Measurements from ENCODE around the gene ZNF217.
"Not testable (repeated sequence)": the region's sequence is repeated elsewhere in the genome, so short reads cannot be mapped to it uniquely, and the experiment has no call there.

Gene ZNF217

GRCh38 chr20:53539516-53539915 lies 54.1 kb downstream of the ZNF217 start:
- Mint-ChIP-seq H3K27ac (no peak overlapping the region), H3K4me3 (no peak overlapping the region), H3K27me3 (no peaks in the 10 kb centered on the region), H3K36me3 (no peaks in the 10 kb centered on the region), H3K4me1 (no peaks in the 10 kb centered on the region), H3K9me3 (peaks cover 0 to 2% of the 10 kb centered on the region in 2 donors)
- ATAC-seq (replicated peaks) (no peak), DNase-seq (no peak)

GRCh38 chr20:53536382-53536781 lies 57.3 kb downstream of the ZNF217 start:
- H3K27ac Mint-ChIP-seq; H3K36me3 Mint-ChIP-seq; ATAC-seq (replicated peaks); H3K4me1 Mint-ChIP-seq; H3K27me3 Mint-ChIP-seq; H3K9me3 Mint-ChIP-seq; H3K4me3 Mint-ChIP-seq; DNase-seq: not testable (repeated sequence)

GRCh38 chr20:53535878-53536277 lies 57.8 kb downstream of the ZNF217 start:
- Mint-ChIP-seq H3K4me3 (no peak overlapping the region), H3K27me3 (peaks cover 3 to 5% of the 10 kb centered on the region in 2 donors), H3K36me3 (peaks cover 0 to 3% of the 10 kb centered on the region in 2 donors), H3K27ac (no peak overlapping the region), H3K9me3 (no peaks in the 10 kb centered on the region), H3K4me1 (peaks cover 0 to 1% of the 10 kb centered on the region in 2 donors)
- DNase-seq (no peak), ATAC-seq (replicated peaks) (no peak)

DNA sequence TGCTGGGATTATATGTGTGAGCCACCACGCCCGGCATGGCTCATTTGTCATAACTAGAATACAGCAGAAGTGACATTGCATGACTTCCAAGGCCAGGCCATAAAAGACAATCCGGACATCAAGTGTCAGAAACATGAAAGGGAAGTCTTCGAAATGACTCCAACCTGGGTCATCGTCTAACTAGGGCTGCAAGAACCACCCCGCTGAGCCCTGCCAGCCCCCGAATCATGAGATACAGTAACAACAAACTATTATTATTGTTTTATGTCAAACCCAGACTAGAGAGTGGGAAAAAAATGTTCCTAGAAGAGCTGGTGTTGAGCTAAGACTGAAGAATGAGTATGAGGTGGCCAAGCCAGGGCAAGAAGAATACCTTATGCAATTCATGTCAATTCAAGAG lies 59.6 kb downstream of the ZNF217 start:
- peak overlapping the region; percentile 53 for H3K27ac Mint-ChIP-seq

GRCh38 chr20:53533500-53533899 lies 60.1 kb downstream of the ZNF217 start:
- no peak overlapping the region for H3K4me3 Mint-ChIP-seq
- ATAC-seq (replicated peaks), result no peak
- peaks cover 5 to 7% of the 10 kb centered on the region in 2 donors for H3K27me3 Mint-ChIP-seq
- H3K27ac Mint-ChIP-seq, result peak overlapping the region; percentile 53
- peaks cover 0 to 2% of the 10 kb centered on the region in 2 donors for H3K9me3 Mint-ChIP-seq
- DNase-seq, result no peak
- H3K36me3 Mint-ChIP-seq, result peaks cover 3 to 4% of the 10 kb centered on the region in 2 donors
- peaks cover 0 to 1% of the 10 kb centered on the region in 2 donors for H3K4me1 Mint-ChIP-seq

More for the DNA sequence above, 59.6 kb downstream of the ZNF217 start:
- ATAC-seq (replicated peaks) (no peak), DNase-seq (no peak)
- Mint-ChIP-seq H3K4me3 (no peak overlapping the region), H3K9me3 (peaks cover 0 to 2% of the 10 kb centered on the region in 2 donors), H3K27me3 (peaks cover 5 to 7% of the 10 kb centered on the region in 2 donors), H3K36me3 (peaks cover 3 to 4% of the 10 kb centered on the region in 2 donors), H3K4me1 (peaks cover 0 to 1% of the 10 kb centered on the region in 2 donors)

DNA sequence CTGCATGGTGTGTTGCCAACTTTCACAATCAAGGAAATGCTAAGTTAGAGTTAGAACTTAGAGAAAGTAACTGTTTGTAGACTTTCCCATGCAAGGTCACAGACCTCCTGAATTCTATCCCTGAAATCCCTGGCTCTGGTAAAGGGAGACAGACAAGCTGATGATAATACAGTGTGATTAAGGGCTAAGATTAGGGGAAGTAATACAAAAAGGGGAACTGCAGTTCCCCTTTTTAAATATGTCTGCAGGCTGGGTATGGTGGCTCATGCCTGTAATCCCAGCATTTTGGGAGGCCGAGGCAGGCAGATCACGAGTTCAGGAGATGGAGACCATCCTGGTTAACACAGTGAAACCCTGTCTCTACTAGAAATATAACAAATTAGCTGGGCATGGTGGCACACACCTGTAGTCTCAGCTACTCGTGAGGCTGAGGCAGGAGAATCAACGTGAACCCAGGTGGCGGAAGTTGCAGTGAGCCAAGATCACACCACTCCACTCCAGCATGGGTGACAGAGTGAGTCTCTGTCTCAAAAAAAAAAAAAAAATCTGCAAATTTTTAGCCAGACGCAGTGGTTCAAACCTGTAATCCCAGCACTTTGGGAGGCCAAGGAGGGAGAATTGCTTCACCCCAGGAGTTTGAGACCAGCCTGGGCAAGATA lies 60.9 kb downstream of the ZNF217 start:
- H3K27ac Mint-ChIP-seq, result peak overlapping the region; percentile 62
- ATAC-seq (replicated peaks), result peak; percentile 51 to 66
- not testable (repeated sequence) for DNase-seq, H3K4me1 Mint-ChIP-seq, H3K27me3 Mint-ChIP-seq, H3K36me3 Mint-ChIP-seq, H3K9me3 Mint-ChIP-seq
- H3K4me3 Mint-ChIP-seq, result peak overlapping the region in 1 of 2 donors; percentile 32

DNA sequence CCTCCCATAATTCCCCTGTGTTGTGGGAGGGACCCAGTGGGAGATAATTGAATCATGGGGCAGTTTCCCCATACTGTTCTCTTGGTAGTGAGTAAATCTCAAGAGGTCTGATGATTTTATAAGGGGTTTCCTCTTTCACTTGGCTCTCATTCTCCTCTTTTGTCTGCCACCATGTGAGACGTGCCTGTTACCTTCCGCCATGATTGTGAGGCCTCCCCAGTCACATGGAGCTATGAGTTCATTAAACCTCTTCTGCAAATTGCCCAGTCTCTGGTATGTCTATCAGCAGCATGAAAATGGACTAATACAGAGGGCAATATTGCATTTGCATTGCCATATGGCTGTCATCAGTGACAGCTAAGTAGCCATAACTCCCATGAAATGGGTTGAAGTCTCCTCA lies 63.2 kb downstream of the ZNF217 start:
- Mint-ChIP-seq H3K36me3 (peaks cover 3 to 4% of the 10 kb centered on the region in 2 donors), H3K4me1 (peaks cover 0 to 1% of the 10 kb centered on the region in 2 donors), H3K9me3 (peaks cover 0 to 2% of the 10 kb centered on the region in 2 donors), H3K4me3 (no peak overlapping the region), H3K27ac (no peak overlapping the region), H3K27me3 (peaks cover 9 to 13% of the 10 kb centered on the region in 2 donors)
- no peak for DNase-seq
- no peak for ATAC-seq (replicated peaks)

- Mint-ChIP-seq H3K27ac (no peak overlapping the region), H3K27me3 (peaks cover 9 to 13% of the 10 kb centered on the region in 2 donors), H3K9me3 (peaks cover 0 to 2% of the 10 kb centered on the region in 2 donors), H3K36me3 (peaks cover 3 to 4% of the 10 kb centered on the region in 2 donors), H3K4me3 (no peak overlapping the region), H3K4me1 (peaks cover 0 to 1% of the 10 kb centered on the region in 2 donors)
- no peak for DNase-seq
- ATAC-seq (replicated peaks), result no peak
These were observed 64.0 kb downstream of the ZNF217 start for GRCh38 chr20:53529658-53530057.

- H3K4me1 Mint-ChIP-seq, result no peaks in the 10 kb centered on the region
- H3K9me3 Mint-ChIP-seq, result peaks cover 0 to 2% of the 10 kb centered on the region in 2 donors
- no peak overlapping the region for H3K4me3 Mint-ChIP-seq
- ATAC-seq (replicated peaks) (no peak), DNase-seq (no peak)
- H3K27me3 Mint-ChIP-seq, result peaks cover 4 to 10% of the 10 kb centered on the region in 2 donors
- H3K36me3 Mint-ChIP-seq, result peaks cover 0 to 4% of the 10 kb centered on the region in 2 donors
- H3K27ac Mint-ChIP-seq, result no peak overlapping the region
These were observed 66.4 kb downstream of the ZNF217 start for GRCh38 chr20:53527196-53527595.

DNA sequence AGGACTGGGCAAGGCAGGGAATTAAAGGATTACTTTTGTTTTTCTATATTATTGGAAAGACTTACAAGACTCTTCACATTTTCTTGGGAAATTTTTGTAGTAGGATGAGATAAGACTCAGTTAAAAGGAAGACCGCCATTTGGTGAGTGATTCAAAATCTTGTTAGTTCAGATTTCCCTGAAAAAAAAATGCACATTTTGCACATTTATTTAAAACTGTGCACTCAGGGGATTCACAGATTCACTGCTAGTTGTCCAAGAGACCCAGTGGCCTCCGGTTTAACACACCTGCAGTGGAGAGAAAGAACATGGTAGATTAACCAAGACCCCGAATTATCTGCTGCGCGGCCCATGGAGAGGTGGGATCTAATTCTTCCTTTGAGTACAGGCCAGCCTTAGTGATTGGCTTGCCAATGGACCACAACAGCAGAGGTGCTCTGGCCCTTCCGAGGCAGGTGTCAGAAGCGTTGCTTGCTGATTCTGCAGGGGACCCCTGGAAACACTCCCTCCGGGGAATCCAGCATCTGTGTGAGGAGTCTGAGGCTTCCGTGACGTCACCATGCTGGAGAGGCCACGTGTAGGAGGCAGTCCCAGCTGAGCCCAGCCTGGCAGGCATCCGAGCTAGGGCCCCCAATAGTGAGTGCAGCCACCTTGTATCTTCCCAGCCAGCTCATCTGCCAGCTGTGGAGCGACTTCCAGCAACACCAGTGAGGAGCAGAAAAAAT lies 68.9 kb downstream of the ZNF217 start:
- Mint-ChIP-seq H3K4me1 (no peaks in the 10 kb centered on the region), H3K4me3 (no peak overlapping the region), H3K27ac (no peak overlapping the region), H3K9me3 (no peaks in the 10 kb centered on the region), H3K36me3 (no peaks in the 10 kb centered on the region), H3K27me3 (peaks cover 4 to 9% of the 10 kb centered on the region in 2 donors)
- DNase-seq (no peak), ATAC-seq (replicated peaks) (no peak)

- not testable (repeated sequence) for H3K36me3 Mint-ChIP-seq; DNase-seq; H3K27ac Mint-ChIP-seq; H3K4me3 Mint-ChIP-seq; ATAC-seq (replicated peaks); H3K4me1 Mint-ChIP-seq; H3K27me3 Mint-ChIP-seq; H3K9me3 Mint-ChIP-seq
These were observed 70.0 kb downstream of the ZNF217 start for GRCh38 chr20:53523615-53524014.

GRCh38 chr20:53522696-53523095 lies 70.9 kb downstream of the ZNF217 start:
- H3K27ac Mint-ChIP-seq, result no peak overlapping the region
- H3K9me3 Mint-ChIP-seq, result no peaks in the 10 kb centered on the region
- peaks cover 4 to 9% of the 10 kb centered on the region in 2 donors for H3K27me3 Mint-ChIP-seq
- no peaks in the 10 kb centered on the region for H3K4me1 Mint-ChIP-seq
- DNase-seq (no peak), ATAC-seq (replicated peaks) (no peak)
- H3K4me3 Mint-ChIP-seq, result no peak overlapping the region
- H3K36me3 Mint-ChIP-seq, result no peaks in the 10 kb centered on the region

DNA sequence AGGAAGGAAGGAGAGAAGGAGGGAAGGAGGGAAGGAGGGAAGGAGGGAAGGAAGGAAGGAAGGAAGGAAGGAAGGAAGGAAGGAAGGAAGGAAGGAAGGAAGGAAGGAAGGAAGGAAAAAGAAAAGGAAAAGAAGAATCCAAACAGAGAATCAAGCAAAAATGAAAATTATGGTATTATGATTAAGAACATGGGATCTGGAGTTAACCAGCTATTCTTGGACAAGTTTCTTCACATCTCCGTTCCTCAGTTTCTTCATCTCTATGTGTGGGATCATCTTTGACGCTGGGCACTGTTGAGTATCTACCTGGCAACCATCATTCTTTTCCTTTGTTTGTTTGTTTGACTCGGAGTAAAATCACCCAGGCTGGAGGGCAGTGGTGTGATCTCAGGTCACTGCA lies 71.6 kb downstream of the ZNF217 start:
- DNase-seq, result no peak
- Mint-ChIP-seq H3K4me1 (no peaks in the 10 kb centered on the region), H3K27ac (no peak overlapping the region), H3K4me3 (no peak overlapping the region), H3K9me3 (no peaks in the 10 kb centered on the region), H3K36me3 (no peaks in the 10 kb centered on the region), H3K27me3 (peaks cover 4% of the 10 kb centered on the region in 2 donors)
- no peak for ATAC-seq (replicated peaks)

DNA sequence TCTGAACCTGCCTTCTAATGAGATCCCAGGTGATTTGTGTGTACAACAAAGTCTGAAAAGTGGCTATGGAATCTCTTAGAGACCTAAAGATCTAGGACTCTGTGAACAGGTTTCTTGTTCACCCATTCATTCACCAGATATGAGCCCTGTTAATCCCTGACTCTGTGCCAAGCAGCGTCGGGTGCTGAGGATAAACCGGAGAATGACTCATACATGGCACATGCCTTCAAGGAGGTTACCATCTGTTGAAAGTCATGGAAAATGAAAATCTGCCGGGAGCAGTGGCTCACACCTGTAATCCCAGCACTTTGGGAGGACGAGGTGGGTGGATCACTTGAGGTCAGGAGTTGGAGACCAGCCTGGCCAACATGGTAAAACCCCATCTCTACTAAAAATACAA lies 72.2 kb downstream of the ZNF217 start:
- H3K4me3 Mint-ChIP-seq; H3K4me1 Mint-ChIP-seq; H3K36me3 Mint-ChIP-seq; H3K27ac Mint-ChIP-seq; ATAC-seq (replicated peaks); H3K27me3 Mint-ChIP-seq; H3K9me3 Mint-ChIP-seq; DNase-seq: not testable (repeated sequence)

- ATAC-seq (replicated peaks), result no peak
These were observed 76.5 kb downstream of the ZNF217 start for GRCh38 chr20:53517146-53517545.

More at GRCh38 chr20:53517146-53517545, 76.5 kb downstream of the ZNF217 start:
- H3K4me1 Mint-ChIP-seq, result no peaks in the 10 kb centered on the region
- no peak overlapping the region for H3K27ac Mint-ChIP-seq
- DNase-seq, result no peak
- no peaks in the 10 kb centered on the region for H3K9me3 Mint-ChIP-seq
- peaks cover 4% of the 10 kb centered on the region in 2 donors for H3K27me3 Mint-ChIP-seq
- H3K4me3 Mint-ChIP-seq, result no peak overlapping the region
- no peaks in the 10 kb centered on the region for H3K36me3 Mint-ChIP-seq
